Mesenchymal stem cell (in vitro differentiated cells and primary cell): ENCODE data around the gene CLTCL1.
A peak's percentile ranks its signal among the peaks of the same experiment; 100 is the strongest.

Source experiments
- DNase-seq: peaks from one replicate; pipeline ENCODE4 v3.0.0-alpha.2; 2013
- H2AFZ ChIP-seq: one replicate; pipeline ENCODE4 v1.6.1; 2013; ENCODE audit warnings: low read depth, mild to moderate bottlenecking, control low read depth, inconsistent platforms, low read length, moderate library complexity
- H2AK5ac ChIP-seq: 2 replicates; pipeline ENCODE4 v1.6.1; 2013; ENCODE audit warnings: low read length, moderate library complexity, mild to moderate bottlenecking, inconsistent platforms; ENCODE audit not compliant: severe bottlenecking
- H2BK120ac ChIP-seq: one replicate; pipeline ENCODE4 v1.6.1; 2013; ENCODE audit warnings: low read depth, mild to moderate bottlenecking, inconsistent platforms, low read length, moderate library complexity
- H2BK12ac ChIP-seq, 2 experiments: one replicate each; pipeline ENCODE4 v1.6.1; 2013; ENCODE audit warnings: inconsistent platforms in 2 of 2, low read length in 2 of 2, mild to moderate bottlenecking in 2 of 2, moderate library complexity in 2 of 2, control low read depth in 1 of 2
- H2BK15ac ChIP-seq: one replicate; pipeline ENCODE4 v1.6.1; 2013; ENCODE audit warnings: mild to moderate bottlenecking, low read depth, inconsistent platforms; ENCODE audit not compliant: poor library complexity, severe bottlenecking
- H2BK5ac ChIP-seq: 2 replicates; pipeline ENCODE4 v1.6.1; 2013; ENCODE audit warnings: low read depth, mild to moderate bottlenecking, low read length, control low read depth, inconsistent platforms; ENCODE audit not compliant: poor library complexity, severe bottlenecking
- H3K14ac ChIP-seq, 2 experiments: one replicate each; pipeline ENCODE4 v1.6.1; 2013; ENCODE audit warnings: inconsistent platforms in 2 of 2, low read length in 2 of 2, control low read depth in 1 of 2, mild to moderate bottlenecking in 1 of 2, moderate library complexity in 1 of 2
- H3K18ac ChIP-seq, 2 experiments: one replicate each; pipeline ENCODE4 v1.6.1; 2013; ENCODE audit warnings: inconsistent platforms in 2 of 2, low read length in 2 of 2, control low read depth in 1 of 2, low read depth in 1 of 2, mild to moderate bottlenecking in 1 of 2
- H3K23ac ChIP-seq, 2 experiments: one replicate each; pipeline ENCODE4 v1.6.1; 2013; ENCODE audit warnings: inconsistent platforms in 2 of 2, low read length in 2 of 2, mild to moderate bottlenecking in 2 of 2, moderate library complexity in 2 of 2, control low read depth in 1 of 2
- H3K27ac ChIP-seq: 2 replicates; pipeline ENCODE4 v1.5.1; 2013; ENCODE audit warnings: mild to moderate bottlenecking, moderate library complexity, low read length, control low read depth, inconsistent platforms; ENCODE audit not compliant: poor library complexity, severe bottlenecking
- H3K27me3 ChIP-seq, 2 experiments: 2 replicates each; pipeline versions ENCODE4 v1.6.1 to v1.7.0; 2013; ENCODE audit warnings: low read length in 2 of 2, mild to moderate bottlenecking in 2 of 2, moderate library complexity in 2 of 2, control low read depth in 1 of 2, inconsistent platforms in 1 of 2; ENCODE audit not compliant: control insufficient read depth in 1 of 2, insufficient read depth in 1 of 2
- H3K36me3 ChIP-seq, 2 experiments: 2 replicates each; pipeline versions ENCODE4 v1.6.1 to v1.7.0; 2013; ENCODE audit warnings: low read length in 2 of 2, control low read depth in 1 of 2, inconsistent platforms in 1 of 2, low read depth in 1 of 2, mild to moderate bottlenecking in 1 of 2; ENCODE audit not compliant: insufficient read depth in 2 of 2, control insufficient read depth in 1 of 2
- H3K4ac ChIP-seq, 2 experiments: one replicate each; pipeline ENCODE4 v1.6.1; 2013; ENCODE audit warnings: inconsistent platforms in 2 of 2, low read length in 2 of 2, mild to moderate bottlenecking in 2 of 2, moderate library complexity in 2 of 2, control low read depth in 1 of 2, low read depth in 1 of 2
- H3K4me1 ChIP-seq: 2 replicates; pipeline ENCODE4 v1.6.1; 2013; ENCODE audit warnings: low read depth, low read length, control low read depth; ENCODE audit not compliant: control insufficient read depth, insufficient read depth
- H3K4me2 ChIP-seq: 2 replicates; pipeline ENCODE4 v1.6.1; 2013; ENCODE audit warnings: low read length, mild to moderate bottlenecking, inconsistent platforms; ENCODE audit not compliant: poor library complexity, severe bottlenecking
- H3K4me3 ChIP-seq, 2 experiments: 2 replicates each; pipeline versions ENCODE4 v1.5.1 to v1.7.0; 2013; ENCODE audit warnings: low read length in 2 of 2, mild to moderate bottlenecking in 2 of 2, control low read depth in 1 of 2, low read depth in 1 of 2; ENCODE audit not compliant: insufficient read depth in 1 of 2
- H3K79me1 ChIP-seq: replicated peaks from 2 replicates; pipeline ENCODE4 v1.6.1; 2013; ENCODE audit warnings: mild to moderate bottlenecking, control low read depth, low read length, inconsistent platforms; ENCODE audit not compliant: poor library complexity, severe bottlenecking
- H3K9ac ChIP-seq: 2 replicates; pipeline ENCODE4 v1.7.0; 2013; ENCODE audit warnings: mild to moderate bottlenecking, low read length, moderate library complexity
- H3K9me3 ChIP-seq: 2 replicates; pipeline ENCODE4 v1.7.0; 2013; ENCODE audit warnings: mild to moderate bottlenecking, low read length; ENCODE audit not compliant: control insufficient read depth
- H4K8ac ChIP-seq: one replicate; pipeline ENCODE4 v1.6.1; 2013; ENCODE audit warnings: inconsistent platforms, mild to moderate bottlenecking, low read length, moderate library complexity
- H4K91ac ChIP-seq: one replicate; pipeline ENCODE4 v1.6.1; 2013; ENCODE audit warnings: mild to moderate bottlenecking, low read length, inconsistent platforms
- WGBS: methylation state at CpG from one replicate; pipeline ENCODE4 v1.1.7; 2013; ENCODE audit warnings: mixed read lengths; 5-methylcytosine and 5-hydroxymethylcytosine counted together

CLTCL1 gene

DNA sequence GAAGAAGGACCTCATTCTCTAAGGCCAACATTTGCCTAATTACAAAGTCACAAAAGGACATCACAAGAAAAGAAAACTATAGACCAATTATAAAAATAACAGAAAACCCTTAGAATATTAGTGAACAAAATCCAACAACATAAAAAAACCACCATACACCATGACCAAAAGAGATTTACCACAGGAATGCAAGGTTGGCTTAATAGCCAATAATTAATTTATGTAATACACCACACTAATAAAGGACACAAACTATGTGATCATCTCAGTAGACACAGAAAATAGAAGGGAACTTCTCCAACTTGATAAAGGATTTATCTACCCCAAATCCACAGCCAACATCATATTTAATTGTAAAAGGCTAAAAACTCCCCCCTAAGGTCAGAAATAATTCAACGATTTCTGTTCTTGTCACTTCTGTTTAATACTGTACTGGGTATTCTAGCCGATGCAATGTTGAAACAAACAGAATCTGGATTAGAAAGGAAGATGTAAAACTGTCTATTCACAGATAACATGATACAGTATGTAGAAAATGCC is 24.9 kb downstream of the CLTCL1 start:
- no peak overlapping the region for H3K14ac ChIP-seq
- no peaks in the 10 kb centered on the region for H3K4me1 ChIP-seq
- H2BK120ac ChIP-seq, result no peak overlapping the region
- H3K27ac ChIP-seq, result no peak overlapping the region
- peaks cover 25% of the 10 kb centered on the region for H3K9me3 ChIP-seq
- H3K79me1 ChIP-seq, result peaks cover 26% of the 10 kb centered on the region
- H2BK12ac ChIP-seq, result no peak overlapping the region
- no peak overlapping the region for H3K4me2 ChIP-seq
- no peak overlapping the region for H3K9ac ChIP-seq
- H2BK5ac ChIP-seq, result no peak overlapping the region
- no peak overlapping the region for H4K91ac ChIP-seq
- no peak overlapping the region for H2AK5ac ChIP-seq
- H3K23ac ChIP-seq, result no peak overlapping the region
- H2BK15ac ChIP-seq, result no peak overlapping the region
- no peak overlapping the region for H2AFZ ChIP-seq
- WGBS, result no CpG with 5 or more reads among the region's 2 CpGs
- no peak overlapping the region for H4K8ac ChIP-seq
- DNase-seq, result no peak
- H3K4ac ChIP-seq, result no peak overlapping the region
- no peak overlapping the region for H3K18ac ChIP-seq
- peaks cover 0 to 7% of the 10 kb centered on the region in 2 experiments for H3K36me3 ChIP-seq
- H3K27me3 ChIP-seq, result no peaks in the 10 kb centered on the region
- no peak overlapping the region for H3K4me3 ChIP-seq

DNA sequence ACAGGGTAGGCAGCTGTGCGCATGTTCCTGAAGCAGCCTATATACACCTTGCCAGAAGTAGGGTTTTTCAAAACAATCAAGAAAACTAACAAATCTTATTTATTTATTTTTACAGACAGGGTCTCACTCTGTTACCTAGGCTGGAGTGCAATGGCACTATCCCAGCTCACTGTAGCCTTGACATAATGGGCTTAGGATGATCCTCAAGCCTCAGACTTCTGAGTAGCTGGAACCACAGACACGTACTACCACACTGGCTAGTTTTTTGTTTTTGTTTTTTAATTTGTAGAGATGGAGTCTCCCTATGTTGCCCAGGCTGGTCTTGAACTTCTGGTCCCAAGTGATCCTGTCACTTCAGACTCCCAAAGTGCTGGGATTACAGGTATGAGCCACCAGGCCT is 25.7 kb downstream of the CLTCL1 start:
- Histone ChIP-seq H3K79me1 (peaks cover 21% of the 10 kb centered on the region), H2BK120ac (no peak overlapping the region), H3K4me3 (no peak overlapping the region), H3K4ac (no peak overlapping the region), H3K4me2 (no peak overlapping the region), H3K4me1 (no peaks in the 10 kb centered on the region), H3K18ac (no peak overlapping the region), H3K23ac (no peak overlapping the region), H3K9me3 (peaks cover 25% of the 10 kb centered on the region), H2AFZ (no peak overlapping the region), H3K14ac (no peak overlapping the region), H3K27me3 (no peaks in the 10 kb centered on the region), H2AK5ac (no peak overlapping the region), H4K8ac (no peak overlapping the region), H3K9ac (no peak overlapping the region), H2BK5ac (no peak overlapping the region), H3K36me3 (peaks cover 0 to 7% of the 10 kb centered on the region in 2 experiments), H3K27ac (no peak overlapping the region), H2BK12ac (no peak overlapping the region), H4K91ac (no peak overlapping the region), H2BK15ac (no peak overlapping the region)
- 89% methylated on average over 2 of the region's 2 CpGs for WGBS
- no peak for DNase-seq

DNA sequence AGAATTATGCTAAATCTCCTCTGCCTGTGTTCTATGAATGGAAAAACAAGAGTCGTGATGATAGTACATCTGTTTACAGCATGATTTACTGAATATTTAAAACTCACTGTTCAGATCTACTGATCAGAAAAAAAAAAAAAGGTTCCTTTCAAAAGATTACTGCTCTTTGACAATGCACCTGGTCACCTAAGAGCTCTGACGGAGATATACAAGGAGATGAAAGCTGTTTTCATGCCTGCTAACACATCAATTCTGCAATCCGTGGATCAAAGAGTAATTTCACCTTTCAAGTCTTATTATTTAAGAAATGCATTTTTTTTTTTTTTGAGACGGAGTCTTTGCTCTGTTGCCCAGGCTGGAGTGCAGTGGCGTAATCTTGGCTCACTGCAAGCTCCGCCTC is 30.7 kb downstream of the CLTCL1 start:
- 100% methylated on average over 4 of the region's 6 CpGs for WGBS
- Histone ChIP-seq H2BK120ac (no peak overlapping the region), H3K9me3 (peaks cover 3% of the 10 kb centered on the region), H3K4me3 (no peak overlapping the region), H3K23ac (no peak overlapping the region), H3K79me1 (peaks cover 24% of the 10 kb centered on the region), H3K4me2 (no peak overlapping the region), H2BK15ac (no peak overlapping the region), H2BK5ac (no peak overlapping the region), H3K14ac (no peak overlapping the region), H2AFZ (no peak overlapping the region), H3K18ac (no peak overlapping the region), H2AK5ac (no peak overlapping the region), H3K27ac (no peak overlapping the region), H3K4me1 (no peaks in the 10 kb centered on the region), H3K36me3 (peaks cover 8 to 14% of the 10 kb centered on the region in 2 experiments), H3K27me3 (no peaks in the 10 kb centered on the region), H2BK12ac (no peak overlapping the region), H3K4ac (no peak overlapping the region), H3K9ac (no peak overlapping the region), H4K91ac (no peak overlapping the region), H4K8ac (no peak overlapping the region)
- no peak for DNase-seq

DNA sequence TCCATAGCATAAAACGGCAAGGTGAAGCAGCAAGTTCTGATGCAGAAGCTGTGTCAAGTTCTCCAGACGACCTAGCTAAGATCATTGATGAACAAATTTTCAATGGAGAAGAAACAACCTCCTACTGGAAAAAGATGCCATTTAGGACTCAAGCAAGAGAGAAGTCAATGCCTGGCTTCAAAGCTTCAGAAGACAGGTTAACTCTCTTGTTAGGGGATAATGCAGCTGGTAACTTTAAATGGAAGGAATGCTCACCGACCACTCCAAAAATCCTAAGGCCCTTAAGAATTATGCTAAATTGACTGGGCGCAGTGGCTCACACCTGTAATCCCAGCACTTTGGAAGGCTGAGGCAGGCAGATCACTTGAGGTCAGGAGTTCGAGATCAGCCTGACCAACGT is 31.3 kb downstream of the CLTCL1 start:
- no peak overlapping the region for H2AFZ ChIP-seq
- H3K18ac ChIP-seq, result no peak overlapping the region
- H3K9me3 ChIP-seq, result no peaks in the 10 kb centered on the region
- no peak overlapping the region for H2BK120ac ChIP-seq
- H3K36me3 ChIP-seq, result peaks cover 8 to 14% of the 10 kb centered on the region in 2 experiments
- no peak overlapping the region for H3K14ac ChIP-seq
- H3K4me2 ChIP-seq, result no peak overlapping the region
- no peaks in the 10 kb centered on the region for H3K4me1 ChIP-seq
- no peak overlapping the region for H2BK15ac ChIP-seq
- WGBS, result 96% methylated on average over 4 of the region's 6 CpGs
- H2BK12ac ChIP-seq, result no peak overlapping the region
- H3K27ac ChIP-seq, result peak overlapping the region; percentile 56
- H3K9ac ChIP-seq, result peak overlapping the region; percentile 85
- H3K27me3 ChIP-seq, result no peaks in the 10 kb centered on the region
- no peak overlapping the region for H4K91ac ChIP-seq
- H4K8ac ChIP-seq, result peak overlapping the region; percentile 16
- peaks cover 21% of the 10 kb centered on the region for H3K79me1 ChIP-seq
- no peak for DNase-seq
- no peak overlapping the region for H3K23ac ChIP-seq
- H2BK5ac ChIP-seq, result no peak overlapping the region
- peak overlapping the region in 1 of 2 experiments; percentile 67 for H3K4me3 ChIP-seq
- no peak overlapping the region for H3K4ac ChIP-seq
- H2AK5ac ChIP-seq, result no peak overlapping the region
